Keratinocyte (primary cell): ENCODE results near the gene DIRAS3.

Experiments
- CTCF ChIP-seq, 3 experiments: IDR thresholded peaks in 1 of 3; conservative IDR thresholded peaks in 1 of 3; optimal IDR thresholded peaks in 1 of 3; 2 replicates in 2 of 3; 3 replicates in 1 of 3; pipeline versions ENCODE3 to v1.5.1; 2011; ENCODE audit warnings: low read length in 3 of 3, mild to moderate bottlenecking in 3 of 3, moderate library complexity in 2 of 3, control low read depth in 1 of 3, inconsistent platforms in 1 of 3; ENCODE audit not compliant: insufficient read depth in 2 of 3; ENCODE audit errors: extremely low read depth in 1 of 3
- EZH2 ChIP-seq: IDR thresholded peaks from one replicate; pipeline ENCODE4 v1.6.1; 2012; ENCODE audit warnings: inconsistent platforms, mild to moderate bottlenecking, low read length, moderate library complexity

- TF ChIP-seq EZH2 (no peak), CTCF (optimal IDR thresholded peaks at IDR 0.05 in 1 of 3, IDR thresholded peaks at IDR 0.05 in 1 of 3, conservative IDR thresholded peaks at IDR 0.05 in 1 of 3; ENCODE audit: extremely low read depth in 1 of 3, insufficient read depth in 2 of 3, low read length in 3 of 3) (no peak)
Observed at GRCh38 chr1:68046423-68046822, 4.0 kb downstream of the DIRAS3 start.
